ENCODE results near the gene SNRK. TPM values are rescaled to one million over a fixed set of nuclear protein-coding genes. Genes with fewer than 3 reads are reported as not detected.

Gene SNRK
- total and polyA plus RNA-seq, 7 donors = 10.2 to 47.9 (median 35.1) TPM

GRCh38 chr3:43346978-43347749, 60.8 kb downstream of the SNRK start:
- H3K9me3 ChIP-seq = no peaks in the 10 kb centered on the region
- H3K27ac ChIP-seq = no peak overlapping the region
- TF ChIP-seq POLR2AphosphoS5 (IDR thresholded peaks at IDR 0.05) = no peak
- TF ChIP-seq POLR2A (IDR thresholded peaks at IDR 0.05) = no peak
- TF ChIP-seq EP300 (IDR thresholded peaks at IDR 0.05) = no peak
- TF ChIP-seq, protein P1, sequence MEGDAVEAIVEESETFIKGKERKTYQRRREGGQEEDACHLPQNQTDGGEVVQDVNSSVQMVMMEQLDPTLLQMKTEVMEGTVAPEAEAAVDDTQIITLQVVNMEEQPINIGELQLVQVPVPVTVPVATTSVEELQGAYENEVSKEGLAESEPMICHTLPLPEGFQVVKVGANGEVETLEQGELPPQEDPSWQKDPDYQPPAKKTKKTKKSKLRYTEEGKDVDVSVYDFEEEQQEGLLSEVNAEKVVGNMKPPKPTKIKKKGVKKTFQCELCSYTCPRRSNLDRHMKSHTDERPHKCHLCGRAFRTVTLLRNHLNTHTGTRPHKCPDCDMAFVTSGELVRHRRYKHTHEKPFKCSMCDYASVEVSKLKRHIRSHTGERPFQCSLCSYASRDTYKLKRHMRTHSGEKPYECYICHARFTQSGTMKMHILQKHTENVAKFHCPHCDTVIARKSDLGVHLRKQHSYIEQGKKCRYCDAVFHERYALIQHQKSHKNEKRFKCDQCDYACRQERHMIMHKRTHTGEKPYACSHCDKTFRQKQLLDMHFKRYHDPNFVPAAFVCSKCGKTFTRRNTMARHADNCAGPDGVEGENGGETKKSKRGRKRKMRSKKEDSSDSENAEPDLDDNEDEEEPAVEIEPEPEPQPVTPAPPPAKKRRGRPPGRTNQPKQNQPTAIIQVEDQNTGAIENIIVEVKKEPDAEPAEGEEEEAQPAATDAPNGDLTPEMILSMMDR (IDR thresholded peaks at IDR 0.05) = no peak
- H3K4me1 ChIP-seq = peaks cover 0 to 21% (median 10%) of the 10 kb centered on the region in 4 donors
- WGBS, 2 donors = 86 to 93% methylated on average over 14 of the region's 14 CpGs
- H3K4me3 ChIP-seq = no peak overlapping the region
- peaks cover 23 to 90% (median 45%) of the 10 kb centered on the region in 4 donors for H3K36me3 ChIP-seq
- DNase-seq = no peak
- H3K27me3 ChIP-seq = no peaks in the 10 kb centered on the region
- intact Hi-C loops (cut with DNase I) = no loop called here

DNA sequence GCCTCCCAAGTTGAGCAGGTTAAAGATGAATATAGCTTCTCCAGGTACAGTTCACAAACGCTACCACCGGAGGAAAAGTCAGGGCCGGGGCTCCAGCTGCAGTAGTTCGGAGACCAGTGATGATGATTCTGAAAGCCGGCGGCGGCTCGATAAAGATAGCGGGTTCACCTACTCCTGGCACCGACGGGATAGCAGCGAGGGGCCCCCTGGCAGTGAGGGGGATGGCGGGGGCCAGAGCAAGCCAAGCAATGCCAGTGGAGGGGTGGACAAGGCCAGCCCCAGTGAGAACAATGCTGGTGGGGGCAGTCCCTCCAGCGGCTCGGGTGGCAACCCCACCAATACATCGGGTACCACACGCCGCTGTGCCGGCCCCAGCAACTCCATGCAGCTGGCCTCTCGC, 61.4 kb downstream of the SNRK start:
- Histone ChIP-seq H3K27ac (no peak overlapping the region), H3K27me3 (no peaks in the 10 kb centered on the region), H3K4me1 (peaks cover 0 to 21% (median 10%) of the 10 kb centered on the region in 4 donors), H3K4me3 (no peak overlapping the region), H3K9me3 (peaks cover 0 to 6% (median 3%) of the 10 kb centered on the region in 4 donors), H3K36me3 (peaks cover 23 to 84% (median 41%) of the 10 kb centered on the region in 4 donors)
- DNase-seq = no peak
- TF ChIP-seq, protein P1 (IDR thresholded peaks at IDR 0.05) = no peak
- TF ChIP-seq POLR2A (IDR thresholded peaks at IDR 0.05) = no peak
- TF ChIP-seq POLR2AphosphoS5 (IDR thresholded peaks at IDR 0.05) = no peak
- no peak for TF ChIP-seq EP300 (IDR thresholded peaks at IDR 0.05)
- intact Hi-C loops (cut with DNase I) = no loop called here
- WGBS, 2 donors = 98% methylated on average over 20 of the region's 20 CpGs

- Histone ChIP-seq H3K9me3 (peaks cover 0 to 11% (median 7%) of the 10 kb centered on the region in 4 donors), H3K4me3 (no peak overlapping the region), H3K27me3 (no peaks in the 10 kb centered on the region), H3K36me3 (peaks cover 22 to 78% (median 36%) of the 10 kb centered on the region in 4 donors), H3K27ac (no peak overlapping the region), H3K4me1 (peaks cover 0 to 20% (median 9%) of the 10 kb centered on the region in 4 donors)
- 94 to 97% methylated on average over 11 of the region's 11 CpGs for WGBS, 2 donors
- TF ChIP-seq EP300 (IDR thresholded peaks at IDR 0.05) = no peak
- peak in 1 of 4 donors; percentile 3 for TF ChIP-seq POLR2AphosphoS5 (IDR thresholded peaks at IDR 0.05)
- intact Hi-C loops (cut with DNase I) = no loop called here
- no peak for DNase-seq
These were observed 62.0 kb downstream of the SNRK start for GRCh38 chr3:43348350-43348749.

GRCh38 chr3:43348852-43349574, 62.7 kb downstream of the SNRK start:
- DNase-seq = no peak
- no peak overlapping the region for H3K4me3 ChIP-seq
- H3K36me3 ChIP-seq = peaks cover 18 to 77% (median 31%) of the 10 kb centered on the region in 4 donors
- peaks cover 2 to 16% (median 10%) of the 10 kb centered on the region in 4 donors for H3K9me3 ChIP-seq
- intact Hi-C loops (cut with DNase I) = no loop called here
- 81 to 86% methylated on average over 4 of the region's 4 CpGs for WGBS, 2 donors
- no peak overlapping the region for H3K27ac ChIP-seq
- no peak for TF ChIP-seq EP300 (IDR thresholded peaks at IDR 0.05)
- no peak for TF ChIP-seq POLR2AphosphoS5 (IDR thresholded peaks at IDR 0.05)
- TF ChIP-seq, protein P1 (IDR thresholded peaks at IDR 0.05) = no peak
- no peak for TF ChIP-seq POLR2A (IDR thresholded peaks at IDR 0.05)
- peaks cover 0 to 14% (median 6%) of the 10 kb centered on the region in 4 donors for H3K4me1 ChIP-seq
- no peaks in the 10 kb centered on the region for H3K27me3 ChIP-seq

GRCh38 chr3:43349716-43350115, 63.4 kb downstream of the SNRK start:
- Histone ChIP-seq H3K9me3 (peaks cover 9 to 18% (median 11%) of the 10 kb centered on the region in 4 donors), H3K36me3 (peaks cover 18 to 74% (median 30%) of the 10 kb centered on the region in 4 donors), H3K27ac (no peak overlapping the region), H3K4me1 (peaks cover 0 to 7% (median 3%) of the 10 kb centered on the region in 4 donors), H3K27me3 (no peaks in the 10 kb centered on the region), H3K4me3 (no peak overlapping the region)
- WGBS, 2 donors = 91 to 95% methylated on average over 3 of the region's 3 CpGs
- TF ChIP-seq POLR2AphosphoS5 (IDR thresholded peaks at IDR 0.05) = no peak
- TF ChIP-seq EP300 (IDR thresholded peaks at IDR 0.05) = no peak
- TF ChIP-seq, protein P1 (IDR thresholded peaks at IDR 0.05) = no peak
- no peak for TF ChIP-seq POLR2A (IDR thresholded peaks at IDR 0.05)
- intact Hi-C loops (cut with DNase I) = no loop called here
- DNase-seq = no peak
